HG02870 (cell line): ENCODE measurements around the gene TNPO2.

ENCODE experiments used
- ATAC-seq: cut with Tn5 transposase; IDR thresholded peaks from one replicate; pipeline ENCODE4 v1.9.1; 2021; ENCODE audit warnings: mild to moderate bottlenecking, moderate library complexity; ENCODE audit not compliant: unreplicated experiment

TNPO2 gene

DNA sequence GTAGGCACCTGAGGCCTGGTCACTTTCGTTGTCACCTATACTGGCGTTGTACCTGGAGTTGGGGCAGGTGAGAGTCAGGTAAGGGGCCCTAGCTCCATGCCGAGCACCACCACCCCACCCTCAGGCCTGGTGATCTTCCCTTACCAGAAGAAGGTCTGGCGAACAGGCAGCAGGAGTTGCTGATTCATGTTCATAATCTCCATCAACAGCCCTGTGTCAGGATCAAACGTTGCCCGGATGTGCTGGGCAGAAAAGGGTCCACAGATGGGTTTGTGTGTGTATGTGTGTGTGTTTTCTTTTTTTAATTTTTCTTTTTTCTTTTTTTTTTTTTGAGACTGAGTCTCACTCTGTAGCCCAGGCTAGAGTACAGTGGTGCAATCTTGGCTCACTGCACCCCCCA, 71.5 kb downstream of the TNPO2 start:
- no peak for ATAC-seq

DNA sequence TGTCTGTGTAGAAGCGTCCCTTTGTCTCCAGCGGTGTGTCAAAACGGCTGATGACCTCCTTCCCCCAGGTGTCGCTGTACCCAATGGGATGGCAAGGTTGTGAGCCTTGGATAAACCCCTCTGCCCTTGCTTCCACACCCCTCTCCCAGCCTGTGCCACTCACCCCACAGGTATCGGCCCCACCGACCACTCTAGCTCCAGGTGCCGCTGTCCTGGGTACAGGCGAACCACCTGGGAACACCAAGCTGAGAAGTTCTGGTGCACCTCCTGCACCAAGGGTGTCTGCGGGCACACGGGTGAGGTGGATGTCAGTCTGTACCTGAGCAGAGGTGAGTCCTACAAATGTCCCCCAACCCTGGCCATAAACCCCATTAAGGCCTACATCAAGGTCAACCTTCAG, 73.8 kb downstream of the TNPO2 start:
- ATAC-seq: no peak
